HEK293T (cell line): ENCODE results near the gene SLC4A8.

ENCODE experiments used
- ARNT ChIP-seq: fragments of 450-650 bp; IDR thresholded peaks from 2 replicates; pipeline ENCODE4 v1.6.1; 2017; ENCODE audit warnings: mild to moderate bottlenecking
- BHLHE40 ChIP-seq: fragments of 450-650 bp; IDR thresholded peaks from 2 replicates; pipeline ENCODE4 v1.6.1; 2016; ENCODE audit warnings: mild to moderate bottlenecking, moderate library complexity, borderline replicate concordance
- FOXK2 ChIP-seq: fragments of 450-650 bp; IDR thresholded peaks from 2 replicates; pipeline ENCODE4 v1.6.1; 2016; ENCODE audit warnings: mild to moderate bottlenecking
- FOXM1 ChIP-seq: fragments of 450-650 bp; IDR thresholded peaks from 2 replicates; pipeline ENCODE4 v1.6.1; 2017; ENCODE audit warnings: mild to moderate bottlenecking, borderline replicate concordance
- SUZ12 ChIP-seq: fragments of 450-650 bp; IDR thresholded peaks from 2 replicates; pipeline ENCODE4 v1.6.1; 2016; ENCODE audit warnings: mild to moderate bottlenecking
- TARDBP ChIP-seq: fragments of 450-650 bp; IDR thresholded peaks from 2 replicates; pipeline ENCODE4 v1.6.1; 2016
- TF ChIP-seq, protein P1 (sequence below): fragments of 450-650 bp; IDR thresholded peaks from 2 replicates; pipeline ENCODE4 v1.6.1; 2016

DNA sequence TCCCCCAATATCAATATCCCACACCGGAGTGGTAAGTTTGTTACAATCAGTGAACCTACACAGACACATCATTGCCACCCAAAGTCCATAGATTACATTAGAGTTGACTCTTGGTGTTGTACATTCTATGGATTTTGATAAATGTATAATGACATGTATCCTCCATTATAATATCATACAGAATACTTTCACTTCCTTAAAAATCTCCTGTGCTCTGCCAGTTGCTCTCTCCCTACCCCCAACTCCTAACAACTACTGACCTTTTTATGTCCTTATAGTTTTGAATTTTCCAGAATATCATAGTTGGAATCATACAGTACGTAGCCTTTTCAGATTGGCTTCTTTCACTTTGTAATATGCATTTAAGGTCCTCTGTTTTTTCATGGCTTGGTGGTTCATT lies 48.4 kb downstream of the SLC4A8 start:
- no peak for TF ChIP-seq SUZ12
- TF ChIP-seq FOXM1, result no peak
- no peak for TF ChIP-seq TARDBP
- TF ChIP-seq BHLHE40, result no peak
- TF ChIP-seq, protein P1, sequence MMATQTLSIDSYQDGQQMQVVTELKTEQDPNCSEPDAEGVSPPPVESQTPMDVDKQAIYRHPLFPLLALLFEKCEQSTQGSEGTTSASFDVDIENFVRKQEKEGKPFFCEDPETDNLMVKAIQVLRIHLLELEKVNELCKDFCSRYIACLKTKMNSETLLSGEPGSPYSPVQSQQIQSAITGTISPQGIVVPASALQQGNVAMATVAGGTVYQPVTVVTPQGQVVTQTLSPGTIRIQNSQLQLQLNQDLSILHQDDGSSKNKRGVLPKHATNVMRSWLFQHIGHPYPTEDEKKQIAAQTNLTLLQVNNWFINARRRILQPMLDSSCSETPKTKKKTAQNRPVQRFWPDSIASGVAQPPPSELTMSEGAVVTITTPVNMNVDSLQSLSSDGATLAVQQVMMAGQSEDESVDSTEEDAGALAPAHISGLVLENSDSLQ, result no peak
- TF ChIP-seq ARNT, result no peak
- TF ChIP-seq FOXK2, result no peak
